Glutamatergic neuron (in vitro differentiated cells): Measurements from ENCODE around the gene DIP2A. TPM values are rescaled to one million over a fixed set of nuclear protein-coding genes. Genes with fewer than 3 reads are reported as not detected.

Source experiments
- DNase-seq: peaks from one replicate; pipeline ENCODE4 v3.0.0; 2022
- H3K27ac Mint-ChIP-seq: one replicate; pipeline ENCODE4 v1.8.0; 2020; ENCODE audit warnings: mild to moderate bottlenecking, mixed read lengths, inconsistent platforms; ENCODE audit not compliant: unreplicated experiment
- H3K27me3 Mint-ChIP-seq: one replicate; pipeline ENCODE4 v1.8.0; 2020; ENCODE audit warnings: mild to moderate bottlenecking, moderate library complexity, mixed read lengths, inconsistent platforms; ENCODE audit not compliant: unreplicated experiment
- H3K36me3 Mint-ChIP-seq: one replicate; pipeline ENCODE4 v1.8.0; 2020; ENCODE audit warnings: mild to moderate bottlenecking, mixed read lengths, inconsistent platforms; ENCODE audit not compliant: unreplicated experiment
- H3K4me1 Mint-ChIP-seq: one replicate; pipeline ENCODE4 v1.8.0; 2020; ENCODE audit warnings: mild to moderate bottlenecking, low read depth, mixed read lengths, inconsistent platforms; ENCODE audit not compliant: unreplicated experiment
- H3K4me3 Mint-ChIP-seq: one replicate; pipeline ENCODE4 v1.8.0; 2020; ENCODE audit warnings: mild to moderate bottlenecking, mixed read lengths, inconsistent platforms; ENCODE audit not compliant: unreplicated experiment
- H3K9me3 Mint-ChIP-seq: one replicate; pipeline ENCODE4 v1.8.0; 2020; ENCODE audit warnings: mild to moderate bottlenecking, moderate library complexity, mixed read lengths, inconsistent platforms; ENCODE audit not compliant: unreplicated experiment
- CTCF ChIP-seq: fragments of 200-600 bp; sonication (generic); IDR thresholded peaks from one replicate; pipeline ENCODE4 v1.5.0; 2021; ENCODE audit not compliant: partially characterized antibody, unreplicated experiment
- total RNA-seq: library from RNA; stranded (reverse); fragmentation: NEBNext Ultra II Directional; extraction: Animal tissue kit (Norgen Biotek cat#: 25700); gene quantifications from one replicate; pipeline ENCODE4 v1.2.1, GENCODE V29; 2021; ENCODE audit not compliant: unreplicated experiment

Gene DIP2A
- total RNA-seq, 1 donor from 2014 or later: 55.4 TPM

- H3K9me3 Mint-ChIP-seq: no peaks in the 10 kb centered on the region
- DNase-seq: no peak
- H3K4me1 Mint-ChIP-seq: peaks cover 3% of the 10 kb centered on the region
- H3K4me3 Mint-ChIP-seq: no peak overlapping the region
- no peak overlapping the region for H3K27ac Mint-ChIP-seq
- no peak for TF ChIP-seq CTCF
- H3K36me3 Mint-ChIP-seq: peaks cover 4% of the 10 kb centered on the region
- H3K27me3 Mint-ChIP-seq: no peaks in the 10 kb centered on the region
Measured at GRCh38 chr21:46477765-46478164, 19.1 kb downstream of the DIP2A start.

- Mint-ChIP-seq H3K4me3 (no peak overlapping the region), H3K27ac (no peak overlapping the region), H3K9me3 (no peaks in the 10 kb centered on the region), H3K4me1 (peaks cover 7% of the 10 kb centered on the region), H3K27me3 (no peaks in the 10 kb centered on the region), H3K36me3 (peaks cover 2% of the 10 kb centered on the region)
- no peak for DNase-seq
- no peak for TF ChIP-seq CTCF
Measured at GRCh38 chr21:46478910-46479309, 20.2 kb downstream of the DIP2A start.

- Mint-ChIP-seq H3K27me3 (no peaks in the 10 kb centered on the region), H3K36me3 (no peaks in the 10 kb centered on the region), H3K4me1 (peaks cover 7% of the 10 kb centered on the region), H3K4me3 (no peak overlapping the region), H3K27ac (no peak overlapping the region), H3K9me3 (no peaks in the 10 kb centered on the region)
- DNase-seq: no peak
- no peak for TF ChIP-seq CTCF
Measured at GRCh38 chr21:46480466-46480865, 21.8 kb downstream of the DIP2A start.

- Mint-ChIP-seq H3K27ac (no peak overlapping the region), H3K36me3 (no peaks in the 10 kb centered on the region), H3K4me1 (peaks cover 7% of the 10 kb centered on the region), H3K27me3 (no peaks in the 10 kb centered on the region), H3K9me3 (no peaks in the 10 kb centered on the region), H3K4me3 (no peak overlapping the region)
- TF ChIP-seq CTCF: no peak
- DNase-seq: no peak
Measured at GRCh38 chr21:46482225-46482845, 23.6 kb downstream of the DIP2A start.

- H3K36me3 Mint-ChIP-seq: no peaks in the 10 kb centered on the region
- H3K9me3 Mint-ChIP-seq: no peaks in the 10 kb centered on the region
- no peak for DNase-seq
- no peaks in the 10 kb centered on the region for H3K27me3 Mint-ChIP-seq
- H3K4me3 Mint-ChIP-seq: no peak overlapping the region
- peaks cover 7% of the 10 kb centered on the region for H3K4me1 Mint-ChIP-seq
- TF ChIP-seq CTCF: no peak
- no peak overlapping the region for H3K27ac Mint-ChIP-seq
Measured at GRCh38 chr21:46482846-46483231, 24.1 kb downstream of the DIP2A start.
